Measurements from ENCODE around the gene RALGPS1. TPM values are rescaled to one million over a fixed set of nuclear protein-coding genes. Genes with fewer than 3 reads are reported as not detected.

The RALGPS1 gene
- total and polyA plus RNA-seq, 2 donors (not counting 1 experiment from before 2014, with no cell fraction given): 19.7 to 39.9 TPM

DNA sequence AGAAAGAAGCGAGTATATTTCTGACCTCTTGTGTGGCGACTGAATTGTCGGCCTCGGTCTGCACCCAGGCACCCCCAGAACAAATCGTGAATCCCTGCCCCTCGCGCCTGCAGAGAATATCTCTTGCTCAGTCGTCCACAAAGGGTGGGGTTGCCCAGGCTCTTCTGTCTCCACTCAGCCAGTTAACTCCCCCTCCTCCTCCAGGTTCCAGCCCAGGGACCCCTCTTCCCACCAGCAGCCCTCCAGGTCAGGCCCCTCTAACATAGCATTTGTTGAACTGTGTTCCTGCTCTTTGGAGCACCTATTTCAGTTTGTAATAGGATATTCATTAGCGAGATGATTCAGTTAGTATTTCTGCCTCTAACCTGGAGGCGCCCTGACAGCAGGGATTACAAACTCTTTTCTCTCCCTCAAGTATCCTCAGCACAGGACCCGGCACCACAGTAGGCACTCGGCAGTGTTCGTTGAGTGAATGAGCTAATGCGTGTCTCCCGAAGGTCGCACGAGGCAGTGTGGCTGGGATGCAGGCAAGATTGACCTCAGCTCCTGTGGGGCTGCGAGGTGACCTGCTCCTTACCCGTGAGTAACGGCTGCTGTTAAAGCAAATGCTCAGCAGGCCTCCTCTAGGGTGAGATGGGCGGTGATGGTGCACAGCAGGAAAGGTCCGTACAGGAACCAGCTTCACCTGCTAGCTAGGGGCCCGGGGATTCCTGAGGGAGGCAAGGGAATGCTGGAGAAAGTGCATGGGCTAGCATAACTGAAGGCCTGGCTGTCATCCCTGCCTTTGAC is 28.4 kb upstream of the RALGPS1 start:
- Histone ChIP-seq H3K4me1 (ENCODE audit: control insufficient read depth in 2 of 2, insufficient read depth in 2 of 2, low read length in 2 of 2) (no peaks in the 10 kb centered on the region), H3K4me3 (ENCODE audit: control extremely low read depth in 1 of 5, extremely low read depth in 1 of 5, insufficient read depth in 1 of 5, low read depth in 2 of 5, low read length in 4 of 5) (no peak overlapping the region), H3K27ac (ENCODE audit: low read length in 2 of 2) (no peak overlapping the region), H3K9me3 (ENCODE audit: control extremely low read depth in 1 of 3, control insufficient read depth in 2 of 3, insufficient read depth in 1 of 3, low read length in 2 of 3) (peaks cover 0 to 3% (median 0%) of the 10 kb centered on the region in 3 donors), H2AFZ (ENCODE audit: insufficient read depth, low read depth, low read length, poor library complexity, severe bottlenecking) (no peak overlapping the region), H4K20me1 (ENCODE audit: control insufficient read depth, insufficient read depth, low read length, poor library complexity, severe bottlenecking) (no peaks in the 10 kb centered on the region), H3K36me3 (replicated peaks in 1 of 2; ENCODE audit: control extremely low read depth in 1 of 2, control insufficient read depth in 1 of 2, extremely low read depth in 1 of 2, insufficient read depth in 2 of 2, low read length in 1 of 2) (peaks cover 2 to 27% of the 10 kb centered on the region in 2 experiments), H3K4me2 (replicated peaks; ENCODE audit: low read depth, low read length, poor library complexity, severe bottlenecking) (no peak overlapping the region), H3K27me3 (replicated peaks in 1 of 4; ENCODE audit: control extremely low read depth in 1 of 4, control insufficient read depth in 3 of 4, insufficient read depth in 4 of 4, low read length in 3 of 4) (no peaks in the 10 kb centered on the region), H3K79me2 (ENCODE audit: control insufficient read depth, insufficient read depth, low read length) (peaks cover 9% of the 10 kb centered on the region), H3K9ac (ENCODE audit: low read length) (no peak overlapping the region)
- Mint-ChIP-seq H3K9me3 (ENCODE audit: insufficient read depth) (no peaks in the 10 kb centered on the region), H3K4me1 (no peaks in the 10 kb centered on the region), H3K27me3 (no peaks in the 10 kb centered on the region), H3K4me3 (no peak overlapping the region), H3K27ac (no peak overlapping the region)
- no peak for ATAC-seq (ENCODE audit: low read depth)
- POLR2A ChIA-PET: no interaction called here
- WGBS (ENCODE audit: insufficient coverage): 95% methylated on average over 22 of the region's 23 CpGs
- CTCF ChIA-PET: no interaction called here
- TF ChIP-seq EZH2 (IDR thresholded peaks at IDR 0.05; ENCODE audit: borderline replicate concordance, insufficient read depth, low read depth, low read length, poor library complexity, severe bottlenecking): no peak
- TF ChIP-seq CTCF (IDR thresholded peaks at IDR 0.05): no peak
- no peak for DNase-seq
- intact Hi-C loops (cut with micrococcal nuclease): no loop called here

DNA sequence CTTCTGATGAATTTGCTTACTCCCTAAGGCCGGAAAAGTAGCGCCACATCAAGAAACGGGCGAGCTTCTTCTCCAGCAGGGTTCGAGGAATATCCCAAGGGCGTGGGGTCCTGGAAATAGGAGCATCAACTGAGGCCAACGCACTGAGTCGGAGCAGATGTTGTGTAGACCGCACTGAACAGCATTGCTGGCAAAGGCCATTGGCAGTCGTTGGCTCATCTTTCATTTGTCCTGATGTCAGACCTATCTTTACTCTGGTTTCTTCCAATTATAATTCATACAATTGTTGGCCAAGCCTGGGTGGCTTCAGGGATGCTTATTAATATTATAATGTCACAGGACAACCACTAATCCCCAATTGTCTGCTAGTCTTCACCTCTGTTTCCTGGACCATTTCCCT is 27.7 kb upstream of the RALGPS1 start:
- no peak overlapping the region for H3K4me3 Mint-ChIP-seq
- CTCF ChIA-PET: no interaction called here

More for the DNA sequence above, 27.7 kb upstream of the RALGPS1 start:
- Mint-ChIP-seq H3K4me1 (no peaks in the 10 kb centered on the region), H3K27me3 (no peaks in the 10 kb centered on the region), H3K27ac (no peak overlapping the region), H3K9me3 (ENCODE audit: insufficient read depth) (no peaks in the 10 kb centered on the region)
- Histone ChIP-seq H4K20me1 (ENCODE audit: control insufficient read depth, insufficient read depth, low read length, poor library complexity, severe bottlenecking) (no peaks in the 10 kb centered on the region), H3K4me1 (ENCODE audit: control insufficient read depth in 2 of 2, insufficient read depth in 2 of 2, low read length in 2 of 2) (no peaks in the 10 kb centered on the region), H3K79me2 (ENCODE audit: control insufficient read depth, insufficient read depth, low read length) (peaks cover 3% of the 10 kb centered on the region), H3K4me3 (ENCODE audit: control extremely low read depth in 1 of 5, extremely low read depth in 1 of 5, insufficient read depth in 1 of 5, low read depth in 2 of 5, low read length in 4 of 5) (no peak overlapping the region), H3K9me3 (ENCODE audit: control extremely low read depth in 1 of 3, control insufficient read depth in 2 of 3, insufficient read depth in 1 of 3, low read length in 2 of 3) (peaks cover 0 to 3% (median 0%) of the 10 kb centered on the region in 3 donors), H3K9ac (ENCODE audit: low read length) (no peak overlapping the region), H3K27me3 (replicated peaks in 1 of 4; ENCODE audit: control extremely low read depth in 1 of 4, control insufficient read depth in 3 of 4, insufficient read depth in 4 of 4, low read length in 3 of 4) (no peaks in the 10 kb centered on the region), H3K27ac (ENCODE audit: low read length in 2 of 2) (no peak overlapping the region), H3K4me2 (replicated peaks; ENCODE audit: low read depth, low read length, poor library complexity, severe bottlenecking) (no peak overlapping the region), H3K36me3 (replicated peaks in 1 of 2; ENCODE audit: control extremely low read depth in 1 of 2, control insufficient read depth in 1 of 2, extremely low read depth in 1 of 2, insufficient read depth in 2 of 2, low read length in 1 of 2) (peaks cover 2 to 21% of the 10 kb centered on the region in 2 experiments), H2AFZ (ENCODE audit: insufficient read depth, low read depth, low read length, poor library complexity, severe bottlenecking) (no peak overlapping the region)
- intact Hi-C loops (cut with micrococcal nuclease): no loop called here
- DNase-seq (no peak), ATAC-seq (ENCODE audit: low read depth) (no peak)
- TF ChIP-seq EZH2 (IDR thresholded peaks at IDR 0.05; ENCODE audit: borderline replicate concordance, insufficient read depth, low read depth, low read length, poor library complexity, severe bottlenecking) (no peak), CTCF (IDR thresholded peaks at IDR 0.05) (no peak)
- 97% methylated on average over 10 of the region's 10 CpGs for WGBS (ENCODE audit: insufficient coverage)
- POLR2A ChIA-PET: no interaction called here

Data from B cell (primary cell).